Thyroid gland (tissue), 4 donors: Measurements from ENCODE around the gene MRPL33.

Source experiments
- CTCF ChIP-seq, 6 experiments: fragments of 200-600 bp in 3 of 6; fragments of 450-650 bp in 3 of 6; sonication (generic) in 3 of 6; IDR thresholded peaks; one replicate each; pipeline ENCODE4 v1.5.1; 2016 to 2019; ENCODE audit warnings: antibody characterized with exemption in 6 of 6, mild to moderate bottlenecking in 2 of 6, inconsistent platforms in 1 of 6, moderate library complexity in 1 of 6
- POLR2A ChIP-seq, 2 donors: fragments of 450-650 bp; IDR thresholded peaks; one replicate each; pipeline ENCODE4 v1.6.1; 2017; ENCODE audit warnings: antibody characterized with exemption in 2 of 2, mild to moderate bottlenecking in 2 of 2, moderate library complexity in 1 of 2

GRCh38 chr2:27776696-27777095 lies 5.2 kb downstream of the MRPL33 start:
- no peak for TF ChIP-seq CTCF (IDR thresholded peaks at IDR 0.05)
- no peak for TF ChIP-seq POLR2A (IDR thresholded peaks at IDR 0.05)
